Fibroblast of gingiva (primary cell): ENCODE measurements around the gene ORC5.

Experiments used
- DNase-seq: peaks from one replicate; pipeline ENCODE4 v3.0.0-alpha.2; 2011; ENCODE audit warnings: low read depth

ORC5 gene

DNA sequence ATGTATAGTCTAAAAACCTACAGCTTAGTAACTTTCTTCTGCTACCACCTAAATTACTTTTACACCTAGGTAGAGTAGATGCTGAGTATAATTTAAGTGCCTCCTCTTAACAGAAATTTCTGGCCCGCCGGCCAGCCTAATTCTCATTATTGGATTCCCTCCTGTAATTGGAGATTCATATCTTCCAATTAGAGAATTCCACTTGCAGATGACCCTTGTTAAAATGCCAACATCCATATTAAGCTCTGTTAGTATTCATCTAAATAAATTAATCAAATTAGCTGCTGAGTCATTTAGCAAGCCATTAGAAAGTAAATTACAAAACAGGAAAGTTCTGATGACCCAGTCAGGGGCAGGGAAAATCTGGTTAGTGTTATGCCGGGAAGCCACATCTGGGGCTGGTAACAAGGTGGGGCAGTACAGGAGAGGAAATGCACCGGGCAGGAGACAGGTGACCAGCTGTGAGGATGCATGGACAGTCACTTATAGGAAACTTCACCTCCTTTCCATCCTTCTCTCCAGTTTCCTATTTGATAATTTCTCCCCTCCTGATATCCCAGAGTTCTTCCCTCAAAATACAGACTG lies 82.8 kb downstream of the ORC5 start:
- DNase-seq, result no peak

GRCh38 chr7:104124469-104124868 lies 83.3 kb downstream of the ORC5 start:
- no peak for DNase-seq

DNA sequence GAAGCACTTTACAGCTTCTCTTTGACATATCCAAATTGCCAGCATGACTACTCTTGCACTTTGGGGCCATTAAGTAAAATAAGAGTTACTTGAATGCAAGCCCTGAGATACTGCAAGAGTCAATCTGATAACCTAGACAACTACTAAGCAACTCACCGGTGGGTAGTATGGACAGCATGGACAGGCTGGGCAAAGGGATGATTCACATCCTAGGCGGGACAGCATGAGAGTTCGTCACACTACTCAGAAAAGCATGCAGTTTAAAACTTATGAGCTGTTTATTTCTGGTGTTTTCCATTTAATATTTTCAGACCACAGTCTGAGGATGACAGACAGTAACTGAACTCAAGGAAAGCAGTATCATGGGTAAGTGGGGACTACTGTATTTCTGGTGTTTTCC lies 84.0 kb downstream of the ORC5 start:
- DNase-seq, result no peak

DNA sequence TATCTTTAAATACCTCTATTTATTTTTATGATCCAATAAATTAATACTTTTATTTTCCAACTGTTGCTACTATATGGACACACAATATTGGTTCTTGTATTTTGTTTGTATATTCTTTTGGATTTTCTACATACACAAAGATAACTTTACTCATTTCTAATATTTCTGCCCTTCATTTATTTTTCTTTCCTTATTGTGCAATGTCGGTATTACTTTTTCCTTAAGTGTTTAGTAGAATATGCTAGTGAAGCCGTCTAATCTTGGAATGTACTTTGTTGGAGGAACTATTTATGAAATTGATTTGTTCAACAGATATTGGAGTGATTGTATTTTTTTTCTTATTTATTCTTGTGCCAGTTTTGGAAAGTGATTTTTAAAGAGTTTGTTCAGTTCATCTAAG lies 94.0 kb downstream of the ORC5 start:
- DNase-seq, result no peak

DNA sequence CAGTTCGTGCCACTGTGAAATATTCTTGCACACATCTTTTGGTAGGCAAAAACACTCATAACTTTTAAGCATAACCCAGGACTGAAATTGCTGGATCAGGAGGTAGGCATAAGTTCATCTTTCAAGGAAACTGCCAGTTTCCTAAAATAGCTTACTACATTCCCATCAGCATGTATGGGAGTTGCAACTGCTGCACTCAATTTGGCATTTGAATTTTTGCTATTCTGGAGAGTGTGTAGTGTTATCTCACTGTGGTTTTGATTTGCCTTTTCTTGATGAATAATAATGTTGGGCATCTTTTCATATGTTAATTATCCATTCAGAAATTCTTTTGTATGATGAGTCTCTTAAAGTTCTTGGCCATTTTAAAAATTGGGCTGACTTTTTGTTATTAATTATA lies 95.2 kb downstream of the ORC5 start:
- DNase-seq, result no peak

- no peak for DNase-seq
Observed at GRCh38 chr7:104111271-104111670, 96.5 kb downstream of the ORC5 start.

DNA sequence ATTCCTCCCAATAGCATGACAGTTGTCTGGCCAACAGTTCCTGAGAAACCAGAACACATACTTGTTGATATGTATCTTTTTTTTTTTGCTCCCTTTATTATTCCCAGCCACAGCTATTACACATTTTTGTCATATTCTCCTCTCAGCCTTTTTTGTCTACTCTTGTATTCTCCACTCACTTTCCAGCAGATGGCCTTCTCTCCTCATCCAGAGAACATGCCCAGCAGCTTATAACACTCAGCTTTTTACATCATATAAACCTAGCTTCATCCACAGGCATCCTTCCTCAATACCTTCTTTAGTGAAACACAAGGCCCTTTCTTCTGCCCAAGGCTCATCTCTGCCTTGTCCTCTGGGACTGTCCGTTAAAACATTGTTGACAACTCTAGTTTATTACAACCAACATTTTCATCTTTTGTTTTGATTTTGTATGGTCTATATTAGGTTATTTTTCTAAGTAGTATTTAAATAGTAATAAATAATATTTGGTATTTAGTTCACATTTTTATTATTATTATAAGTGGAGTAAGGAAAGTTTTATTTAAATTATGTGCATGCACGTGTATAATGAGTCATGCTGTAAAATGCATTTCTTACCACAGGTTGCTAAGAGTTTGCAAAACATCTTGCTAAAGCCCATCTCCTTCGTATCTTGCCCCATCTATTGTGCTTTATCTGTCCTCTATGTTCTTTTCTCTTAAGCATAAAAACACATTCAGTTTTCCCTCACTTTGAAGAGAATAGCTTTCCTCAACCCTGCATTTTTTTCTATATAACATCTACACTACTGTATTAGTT lies 101.5 kb downstream of the ORC5 start:
- peak; percentile 4 for DNase-seq

GRCh38 chr7:104098890-104099289 lies 108.9 kb downstream of the ORC5 start:
- no peak for DNase-seq

- DNase-seq, result no peak
Observed at GRCh38 chr7:104096683-104097082, 111.1 kb downstream of the ORC5 start.

DNA sequence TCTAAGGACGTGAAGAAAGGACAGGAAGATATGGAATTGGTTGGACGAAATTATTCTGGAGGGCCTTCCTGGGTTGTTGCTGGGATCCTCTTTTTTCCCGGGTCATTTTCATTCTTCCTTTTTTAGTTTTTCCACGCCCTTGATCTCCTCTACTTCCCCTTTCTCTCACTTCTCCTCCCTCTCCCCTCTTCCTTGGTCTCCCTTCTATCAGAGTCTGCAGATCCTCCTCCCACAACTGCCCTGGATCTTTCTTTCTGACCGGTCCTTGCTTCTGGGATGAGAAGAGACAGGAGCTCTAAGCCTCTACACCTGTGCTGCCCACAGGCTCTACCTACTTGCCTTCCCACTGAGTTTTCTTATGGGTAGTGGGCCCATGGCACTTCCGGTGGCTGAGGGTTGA lies 114.7 kb downstream of the ORC5 start:
- no peak for DNase-seq

GRCh38 chr7:104091242-104091641 lies 116.6 kb downstream of the ORC5 start:
- DNase-seq, result no peak

DNA sequence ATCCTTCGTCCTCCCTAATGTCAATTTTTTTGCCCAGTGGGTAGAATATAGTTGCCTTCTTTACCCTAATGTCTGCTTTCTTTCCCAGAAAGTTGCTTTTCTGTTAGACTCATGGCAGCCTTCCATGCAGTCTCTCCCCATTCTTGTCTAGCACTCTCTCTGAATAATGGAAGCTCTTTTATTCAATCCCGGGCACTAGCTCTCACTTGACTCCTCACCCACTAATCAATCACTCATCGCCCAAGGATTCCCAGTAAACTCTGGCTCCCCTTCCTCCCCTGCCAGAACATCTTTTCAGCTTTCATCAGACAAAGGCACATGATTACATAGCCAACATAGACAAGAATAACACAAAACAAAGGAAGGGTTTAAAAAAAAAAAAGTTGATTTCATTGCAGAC lies 118.2 kb downstream of the ORC5 start:
- DNase-seq, result no peak

- DNase-seq, result no peak
Observed at GRCh38 chr7:104089061-104089460, 118.8 kb downstream of the ORC5 start.
